A549 (cell line): ENCODE measurements around the gene MYH11.

Experiments
- CBX8 ChIP-seq: fragments of 200-600 bp; sonication (generic); IDR thresholded peaks from 2 replicates; pipeline ENCODE4 v1.6.1; 2016
- JUN ChIP-seq, 2 experiments: fragments of >200 bp; sonication (Bioruptor Twin); formaldehyde crosslinking; IDR thresholded peaks; 2 replicates in 1 of 2; 3 replicates in 1 of 2; pipeline ENCODE4 v1.6.1; 2016 to 2017
- POLR2A ChIP-seq: IDR thresholded peaks from 2 replicates; pipeline ENCODE4 v1.6.1; 2012; ENCODE audit warnings: mild to moderate bottlenecking, low read length
- USF2 ChIP-seq: fragments of 450-650 bp; IDR thresholded peaks from 2 replicates; pipeline ENCODE4 v1.6.1; 2014; ENCODE audit warnings: antibody characterized with exemption
- TF ChIP-seq, protein P1 (sequence below): fragments of 200-600 bp; sonication (generic); IDR thresholded peaks from 2 replicates; pipeline ENCODE4 v1.6.1; 2016; ENCODE audit warnings: antibody characterized with exemption, mild to moderate bottlenecking, moderate library complexity

DNA sequence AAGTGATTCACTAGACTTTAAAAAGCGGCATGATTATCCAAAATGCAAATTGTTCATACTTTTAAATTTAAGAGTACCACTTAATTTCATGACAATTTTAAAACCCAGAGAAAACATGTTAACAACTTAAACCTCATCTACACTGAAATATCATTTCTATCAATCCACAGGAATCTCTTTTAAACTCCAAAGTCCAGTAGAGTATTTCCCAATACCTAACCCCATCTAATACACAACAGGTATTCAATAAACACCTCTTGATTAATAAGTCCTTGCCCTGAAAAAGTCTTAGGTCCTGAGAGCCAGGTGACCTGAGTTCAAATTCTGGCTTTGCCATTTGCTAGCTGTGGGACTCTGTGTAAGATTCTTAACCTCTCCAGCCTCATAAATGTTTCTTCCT lies 16.9 kb upstream of the MYH11 start:
- no peak for TF ChIP-seq CBX8
- no peak for TF ChIP-seq JUN (IDR thresholded peaks at IDR 0.05)
- TF ChIP-seq POLR2A: no peak
- TF ChIP-seq, protein P1, sequence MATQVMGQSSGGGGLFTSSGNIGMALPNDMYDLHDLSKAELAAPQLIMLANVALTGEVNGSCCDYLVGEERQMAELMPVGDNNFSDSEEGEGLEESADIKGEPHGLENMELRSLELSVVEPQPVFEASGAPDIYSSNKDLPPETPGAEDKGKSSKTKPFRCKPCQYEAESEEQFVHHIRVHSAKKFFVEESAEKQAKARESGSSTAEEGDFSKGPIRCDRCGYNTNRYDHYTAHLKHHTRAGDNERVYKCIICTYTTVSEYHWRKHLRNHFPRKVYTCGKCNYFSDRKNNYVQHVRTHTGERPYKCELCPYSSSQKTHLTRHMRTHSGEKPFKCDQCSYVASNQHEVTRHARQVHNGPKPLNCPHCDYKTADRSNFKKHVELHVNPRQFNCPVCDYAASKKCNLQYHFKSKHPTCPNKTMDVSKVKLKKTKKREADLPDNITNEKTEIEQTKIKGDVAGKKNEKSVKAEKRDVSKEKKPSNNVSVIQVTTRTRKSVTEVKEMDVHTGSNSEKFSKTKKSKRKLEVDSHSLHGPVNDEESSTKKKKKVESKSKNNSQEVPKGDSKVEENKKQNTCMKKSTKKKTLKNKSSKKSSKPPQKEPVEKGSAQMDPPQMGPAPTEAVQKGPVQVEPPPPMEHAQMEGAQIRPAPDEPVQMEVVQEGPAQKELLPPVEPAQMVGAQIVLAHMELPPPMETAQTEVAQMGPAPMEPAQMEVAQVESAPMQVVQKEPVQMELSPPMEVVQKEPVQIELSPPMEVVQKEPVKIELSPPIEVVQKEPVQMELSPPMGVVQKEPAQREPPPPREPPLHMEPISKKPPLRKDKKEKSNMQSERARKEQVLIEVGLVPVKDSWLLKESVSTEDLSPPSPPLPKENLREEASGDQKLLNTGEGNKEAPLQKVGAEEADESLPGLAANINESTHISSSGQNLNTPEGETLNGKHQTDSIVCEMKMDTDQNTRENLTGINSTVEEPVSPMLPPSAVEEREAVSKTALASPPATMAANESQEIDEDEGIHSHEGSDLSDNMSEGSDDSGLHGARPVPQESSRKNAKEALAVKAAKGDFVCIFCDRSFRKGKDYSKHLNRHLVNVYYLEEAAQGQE: no peak
- no peak for TF ChIP-seq USF2
